Transverse colon (tissue), 3 donors: ENCODE measurements around the gene TM9SF1.

ENCODE experiments used
- POLR2A ChIP-seq: fragments of 450-650 bp; IDR thresholded peaks from one replicate; pipeline ENCODE4 v1.6.1; 2016; ENCODE audit warnings: antibody characterized with exemption, mild to moderate bottlenecking, moderate library complexity
- TF ChIP-seq, protein P1 (sequence below), 5 experiments: fragments of 200-600 bp in 3 of 5; fragments of 450-650 bp in 2 of 5; sonication (generic) in 3 of 5; IDR thresholded peaks; 1 replicate in 2 of 5; 2 replicates in 3 of 5; pipeline ENCODE4 v1.5.1; 2016 to 2017; ENCODE audit warnings: antibody characterized with exemption in 5 of 5, inconsistent platforms in 3 of 5, mild to moderate bottlenecking in 2 of 5, moderate library complexity in 1 of 5

GRCh38 chr14:24143511-24143910, 51.7 kb downstream of the TM9SF1 start:
- TF ChIP-seq, protein P1, sequence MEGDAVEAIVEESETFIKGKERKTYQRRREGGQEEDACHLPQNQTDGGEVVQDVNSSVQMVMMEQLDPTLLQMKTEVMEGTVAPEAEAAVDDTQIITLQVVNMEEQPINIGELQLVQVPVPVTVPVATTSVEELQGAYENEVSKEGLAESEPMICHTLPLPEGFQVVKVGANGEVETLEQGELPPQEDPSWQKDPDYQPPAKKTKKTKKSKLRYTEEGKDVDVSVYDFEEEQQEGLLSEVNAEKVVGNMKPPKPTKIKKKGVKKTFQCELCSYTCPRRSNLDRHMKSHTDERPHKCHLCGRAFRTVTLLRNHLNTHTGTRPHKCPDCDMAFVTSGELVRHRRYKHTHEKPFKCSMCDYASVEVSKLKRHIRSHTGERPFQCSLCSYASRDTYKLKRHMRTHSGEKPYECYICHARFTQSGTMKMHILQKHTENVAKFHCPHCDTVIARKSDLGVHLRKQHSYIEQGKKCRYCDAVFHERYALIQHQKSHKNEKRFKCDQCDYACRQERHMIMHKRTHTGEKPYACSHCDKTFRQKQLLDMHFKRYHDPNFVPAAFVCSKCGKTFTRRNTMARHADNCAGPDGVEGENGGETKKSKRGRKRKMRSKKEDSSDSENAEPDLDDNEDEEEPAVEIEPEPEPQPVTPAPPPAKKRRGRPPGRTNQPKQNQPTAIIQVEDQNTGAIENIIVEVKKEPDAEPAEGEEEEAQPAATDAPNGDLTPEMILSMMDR (IDR thresholded peaks at IDR 0.05), result no peak
- no peak for TF ChIP-seq POLR2A
